ENCODE measurements around the gene SORCS2. TPM values are rescaled to one million over a fixed set of nuclear protein-coding genes. Genes with fewer than 3 reads are reported as not detected.

Gene SORCS2
- polyA plus RNA-seq, 1 of the 3 experiments (the other 2 are of a cell fraction), result 1.6 TPM

DNA sequence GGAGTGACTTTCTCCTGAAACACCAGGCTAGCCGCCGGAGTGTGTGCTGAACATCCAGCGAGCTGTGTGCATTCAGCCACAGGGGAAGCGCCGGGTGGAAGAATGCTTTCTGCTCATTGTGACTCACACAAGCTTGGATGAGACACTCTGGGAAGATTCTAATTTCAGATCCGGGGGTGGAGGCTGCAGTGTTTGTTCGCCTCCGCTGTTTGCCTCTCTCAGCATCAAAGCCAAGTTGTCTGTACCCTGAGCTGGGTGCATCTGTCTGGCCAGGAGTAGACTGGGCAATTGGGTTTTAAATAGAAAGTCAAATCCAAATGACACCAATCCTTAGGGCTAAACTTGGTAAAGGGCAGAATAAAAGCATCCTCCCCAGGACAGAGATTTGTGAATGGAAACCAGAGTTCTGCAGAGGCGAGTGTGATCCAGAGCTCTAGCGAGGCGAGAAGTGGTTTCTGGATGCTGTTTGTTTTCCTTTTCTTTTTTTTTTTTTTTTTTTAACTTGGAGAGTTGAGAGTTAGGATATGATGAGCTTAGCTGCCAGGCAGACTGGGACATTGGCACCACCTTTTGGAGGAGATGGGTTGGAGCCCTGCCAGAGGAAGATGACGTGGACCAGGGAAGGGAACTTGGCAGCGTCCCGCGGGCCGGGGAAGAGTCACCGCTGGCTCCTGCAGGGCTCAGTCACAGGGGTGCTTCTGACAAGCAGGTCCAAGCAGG, 438.4 kb downstream of the SORCS2 start (continued):
- TF ChIP-seq, protein P1, sequence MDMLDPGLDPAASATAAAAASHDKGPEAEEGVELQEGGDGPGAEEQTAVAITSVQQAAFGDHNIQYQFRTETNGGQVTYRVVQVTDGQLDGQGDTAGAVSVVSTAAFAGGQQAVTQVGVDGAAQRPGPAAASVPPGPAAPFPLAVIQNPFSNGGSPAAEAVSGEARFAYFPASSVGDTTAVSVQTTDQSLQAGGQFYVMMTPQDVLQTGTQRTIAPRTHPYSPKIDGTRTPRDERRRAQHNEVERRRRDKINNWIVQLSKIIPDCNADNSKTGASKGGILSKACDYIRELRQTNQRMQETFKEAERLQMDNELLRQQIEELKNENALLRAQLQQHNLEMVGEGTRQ (IDR thresholded peaks at IDR 0.05; ENCODE audit: borderline replicate concordance, low read depth, low read length), result no peak
- TF ChIP-seq, protein P2, sequence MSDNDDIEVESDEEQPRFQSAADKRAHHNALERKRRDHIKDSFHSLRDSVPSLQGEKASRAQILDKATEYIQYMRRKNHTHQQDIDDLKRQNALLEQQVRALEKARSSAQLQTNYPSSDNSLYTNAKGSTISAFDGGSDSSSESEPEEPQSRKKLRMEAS (IDR thresholded peaks at IDR 0.05; ENCODE audit: low read depth), result peak; percentile 66; the same call in 1 of the 2 replicates
- TF ChIP-seq MXI1 (IDR thresholded peaks at IDR 0.05; ENCODE audit: low read depth, low read length) (no peak), EZH2phosphoT487 (IDR thresholded peaks at IDR 0.05; ENCODE audit: borderline replicate concordance, low read depth) (no peak), FOSL2 (IDR thresholded peaks at IDR 0.05; ENCODE audit: borderline replicate concordance, low read depth) (peak; percentile 85; the same call in 1 of the 2 replicates), RAD21 (IDR thresholded peaks at IDR 0.05; ENCODE audit: low read length) (peak; percentile 41), EP300 (IDR thresholded peaks at IDR 0.05; ENCODE audit: borderline replicate concordance in 1 of 2, low read depth in 1 of 2, low read length in 1 of 2) (peak in 1 of 2 experiments; percentile 74; a peak in 2 of 4 replicates), ELF1 (IDR thresholded peaks at IDR 0.05) (no peak), TAF1 (IDR thresholded peaks at IDR 0.05; ENCODE audit: borderline replicate concordance, low read depth, low read length) (0 out of 2 replicates have a peak, but pooled peaks have one; percentile 38)

DNA sequence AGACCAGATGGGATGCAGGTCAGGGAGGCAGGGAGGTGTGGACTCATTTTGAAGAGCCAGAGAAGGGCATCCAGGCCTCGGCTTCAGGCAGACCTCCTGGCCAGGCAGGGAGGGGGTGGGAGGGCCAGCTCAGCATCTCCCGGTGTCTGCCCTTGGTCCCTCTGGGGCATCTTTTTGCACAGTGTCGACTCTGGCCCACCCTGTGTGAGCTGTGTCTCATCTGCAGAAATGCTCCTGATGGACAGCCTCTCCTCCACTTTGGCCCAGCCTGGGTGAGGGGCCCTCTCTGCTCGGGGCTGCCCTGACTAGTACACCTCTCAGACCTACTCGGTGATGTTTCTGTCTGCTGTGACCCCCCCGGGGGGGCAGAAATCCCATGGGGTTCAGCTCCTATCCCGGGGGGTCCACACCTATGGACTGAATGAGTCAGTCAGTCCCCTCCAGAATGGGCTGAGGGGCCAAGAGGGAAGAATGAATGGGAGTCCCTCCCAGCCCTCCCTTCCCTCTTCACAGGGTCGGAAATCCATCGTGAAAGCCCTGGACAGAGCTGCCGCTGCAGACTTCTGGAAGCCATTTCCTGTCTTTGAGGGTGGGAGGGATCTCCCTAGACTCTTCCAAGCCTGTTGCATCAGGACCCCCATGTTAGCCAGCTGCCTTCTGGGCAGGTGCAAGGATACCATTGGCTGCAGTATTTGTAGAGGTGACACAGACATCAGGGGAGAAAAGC, 439.1 kb downstream of the SORCS2 start:
- Histone ChIP-seq H3K4me1 (ENCODE audit: control insufficient read depth in 1 of 2, insufficient read depth in 2 of 2, low read depth in 1 of 2, low read length in 1 of 2) (peaks cover 9 to 19% of the 10 kb centered on the region in 2 experiments; a peak in 3 of 4 replicates), H3K36me3 (replicated peaks in 1 of 2; ENCODE audit: control insufficient read depth in 1 of 2, insufficient read depth in 2 of 2, low read length in 1 of 2) (no peaks in the 10 kb centered on the region), H3K9me2 (no peaks in the 10 kb centered on the region), H3K9me3 (no peaks in the 10 kb centered on the region), H3K27ac (ENCODE audit: low read depth in 2 of 2, low read length in 1 of 2) (peak overlapping the region in 1 of 2 experiments; percentile 98; a peak in 3 of 4 replicates), H3K9ac (peak overlapping the region; percentile 73; the same call in 1 of the 2 replicates), H3K79me2 (ENCODE audit: insufficient read depth) (no peaks in the 10 kb centered on the region), H3K4me2 (peak overlapping the region; percentile 78), H4K20me1 (ENCODE audit: insufficient read depth) (no peaks in the 10 kb centered on the region), H3F3A (replicated peaks; ENCODE audit: insufficient read depth) (peaks cover 21% of the 10 kb centered on the region), H2AFZ (ENCODE audit: low read depth) (no peak overlapping the region), H3K4me3 (ENCODE audit: low read depth in 2 of 2, low read length in 1 of 2) (no peak overlapping the region; a peak in 2 of 4 replicates), H3K27me3 (ENCODE audit: insufficient read depth) (no peaks in the 10 kb centered on the region)
- WGBS (ENCODE audit: low lambda C conversion rate), result 26% methylated on average over 5 of the region's 10 CpGs
- POLR2A ChIA-PET, result no interaction called here
- no peak for DNase-seq
- CTCF ChIA-PET, result interaction anchor here (0.6 kb wide), 1 partner anchor 35 kb away, joined by 3 read pairs; no protein-coding TSS in a partner anchor
- TF ChIP-seq NFIC (IDR thresholded peaks at IDR 0.05; ENCODE audit: borderline replicate concordance), result no peak
- TF ChIP-seq GABPA (IDR thresholded peaks at IDR 0.05; ENCODE audit: low read depth), result no peak
- TF ChIP-seq MXI1 (IDR thresholded peaks at IDR 0.05; ENCODE audit: low read depth, low read length), result no peak
- TF ChIP-seq, protein P3, sequence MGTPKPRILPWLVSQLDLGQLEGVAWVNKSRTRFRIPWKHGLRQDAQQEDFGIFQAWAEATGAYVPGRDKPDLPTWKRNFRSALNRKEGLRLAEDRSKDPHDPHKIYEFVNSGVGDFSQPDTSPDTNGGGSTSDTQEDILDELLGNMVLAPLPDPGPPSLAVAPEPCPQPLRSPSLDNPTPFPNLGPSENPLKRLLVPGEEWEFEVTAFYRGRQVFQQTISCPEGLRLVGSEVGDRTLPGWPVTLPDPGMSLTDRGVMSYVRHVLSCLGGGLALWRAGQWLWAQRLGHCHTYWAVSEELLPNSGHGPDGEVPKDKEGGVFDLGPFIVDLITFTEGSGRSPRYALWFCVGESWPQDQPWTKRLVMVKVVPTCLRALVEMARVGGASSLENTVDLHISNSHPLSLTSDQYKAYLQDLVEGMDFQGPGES (IDR thresholded peaks at IDR 0.05; ENCODE audit: low read depth, low read length), result no peak
- no peak for TF ChIP-seq FOSL2 (IDR thresholded peaks at IDR 0.05; ENCODE audit: borderline replicate concordance, low read depth)
- no peak for TF ChIP-seq NRF1 (IDR thresholded peaks at IDR 0.05; ENCODE audit: low read depth, low read length)
- no peak for TF ChIP-seq TCF12 (IDR thresholded peaks at IDR 0.05)
- TF ChIP-seq, protein P4, sequence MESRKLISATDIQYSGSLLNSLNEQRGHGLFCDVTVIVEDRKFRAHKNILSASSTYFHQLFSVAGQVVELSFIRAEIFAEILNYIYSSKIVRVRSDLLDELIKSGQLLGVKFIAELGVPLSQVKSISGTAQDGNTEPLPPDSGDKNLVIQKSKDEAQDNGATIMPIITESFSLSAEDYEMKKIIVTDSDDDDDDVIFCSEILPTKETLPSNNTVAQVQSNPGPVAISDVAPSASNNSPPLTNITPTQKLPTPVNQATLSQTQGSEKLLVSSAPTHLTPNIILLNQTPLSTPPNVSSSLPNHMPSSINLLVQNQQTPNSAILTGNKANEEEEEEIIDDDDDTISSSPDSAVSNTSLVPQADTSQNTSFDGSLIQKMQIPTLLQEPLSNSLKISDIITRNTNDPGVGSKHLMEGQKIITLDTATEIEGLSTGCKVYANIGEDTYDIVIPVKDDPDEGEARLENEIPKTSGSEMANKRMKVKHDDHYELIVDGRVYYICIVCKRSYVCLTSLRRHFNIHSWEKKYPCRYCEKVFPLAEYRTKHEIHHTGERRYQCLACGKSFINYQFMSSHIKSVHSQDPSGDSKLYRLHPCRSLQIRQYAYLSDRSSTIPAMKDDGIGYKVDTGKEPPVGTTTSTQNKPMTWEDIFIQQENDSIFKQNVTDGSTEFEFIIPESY (IDR thresholded peaks at IDR 0.05; ENCODE audit: borderline replicate concordance, low read depth), result no peak
- no peak for TF ChIP-seq MEF2A (IDR thresholded peaks at IDR 0.05; ENCODE audit: borderline replicate concordance, low read depth)
- TF ChIP-seq CHD2 (IDR thresholded peaks at IDR 0.05; ENCODE audit: low read length, partially characterized antibody), result no peak
- TF ChIP-seq, protein P2 (IDR thresholded peaks at IDR 0.05; ENCODE audit: low read depth), result no peak
- TF ChIP-seq, protein P5, sequence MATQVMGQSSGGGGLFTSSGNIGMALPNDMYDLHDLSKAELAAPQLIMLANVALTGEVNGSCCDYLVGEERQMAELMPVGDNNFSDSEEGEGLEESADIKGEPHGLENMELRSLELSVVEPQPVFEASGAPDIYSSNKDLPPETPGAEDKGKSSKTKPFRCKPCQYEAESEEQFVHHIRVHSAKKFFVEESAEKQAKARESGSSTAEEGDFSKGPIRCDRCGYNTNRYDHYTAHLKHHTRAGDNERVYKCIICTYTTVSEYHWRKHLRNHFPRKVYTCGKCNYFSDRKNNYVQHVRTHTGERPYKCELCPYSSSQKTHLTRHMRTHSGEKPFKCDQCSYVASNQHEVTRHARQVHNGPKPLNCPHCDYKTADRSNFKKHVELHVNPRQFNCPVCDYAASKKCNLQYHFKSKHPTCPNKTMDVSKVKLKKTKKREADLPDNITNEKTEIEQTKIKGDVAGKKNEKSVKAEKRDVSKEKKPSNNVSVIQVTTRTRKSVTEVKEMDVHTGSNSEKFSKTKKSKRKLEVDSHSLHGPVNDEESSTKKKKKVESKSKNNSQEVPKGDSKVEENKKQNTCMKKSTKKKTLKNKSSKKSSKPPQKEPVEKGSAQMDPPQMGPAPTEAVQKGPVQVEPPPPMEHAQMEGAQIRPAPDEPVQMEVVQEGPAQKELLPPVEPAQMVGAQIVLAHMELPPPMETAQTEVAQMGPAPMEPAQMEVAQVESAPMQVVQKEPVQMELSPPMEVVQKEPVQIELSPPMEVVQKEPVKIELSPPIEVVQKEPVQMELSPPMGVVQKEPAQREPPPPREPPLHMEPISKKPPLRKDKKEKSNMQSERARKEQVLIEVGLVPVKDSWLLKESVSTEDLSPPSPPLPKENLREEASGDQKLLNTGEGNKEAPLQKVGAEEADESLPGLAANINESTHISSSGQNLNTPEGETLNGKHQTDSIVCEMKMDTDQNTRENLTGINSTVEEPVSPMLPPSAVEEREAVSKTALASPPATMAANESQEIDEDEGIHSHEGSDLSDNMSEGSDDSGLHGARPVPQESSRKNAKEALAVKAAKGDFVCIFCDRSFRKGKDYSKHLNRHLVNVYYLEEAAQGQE (IDR thresholded peaks at IDR 0.05; ENCODE audit: low read depth, low read length), result no peak
- no peak for TF ChIP-seq FOXM1 (IDR thresholded peaks at IDR 0.05; ENCODE audit: low read depth)
- TF ChIP-seq RAD21 (IDR thresholded peaks at IDR 0.05; ENCODE audit: low read length), result no peak

Measured in SK-N-SH (cell line).